ENCODE results near the gene ADAMTS8.
A peak's percentile ranks its signal among the peaks of the same experiment; 100 is the strongest.

The ADAMTS8 gene

GRCh38 chr11:130389335-130389935 lies 39.0 kb downstream of the ADAMTS8 start:
- DNase-seq = peak; percentile 27

GRCh38 chr11:130388607-130389205 lies 39.7 kb downstream of the ADAMTS8 start:
- no peak for DNase-seq

DNA sequence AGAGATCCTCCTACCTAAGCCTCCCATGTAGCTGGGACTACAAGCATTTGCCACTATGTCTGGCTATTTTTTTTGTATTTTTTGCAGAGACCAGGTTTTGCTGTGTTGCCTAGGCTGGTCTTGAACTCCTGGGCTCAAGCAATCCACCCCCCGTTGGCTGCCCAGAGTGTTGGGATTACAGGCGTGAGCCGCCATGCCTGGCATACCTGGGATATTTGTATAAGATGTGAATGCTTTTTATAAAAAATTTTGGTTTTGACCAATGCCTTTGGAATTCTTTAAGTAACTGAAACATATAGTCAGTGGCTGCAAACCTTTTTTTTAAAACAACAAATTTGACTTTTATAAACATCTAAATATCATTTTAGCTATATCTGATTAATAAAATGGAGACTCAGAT lies 42.4 kb downstream of the ADAMTS8 start:
- no peak for DNase-seq

DNA sequence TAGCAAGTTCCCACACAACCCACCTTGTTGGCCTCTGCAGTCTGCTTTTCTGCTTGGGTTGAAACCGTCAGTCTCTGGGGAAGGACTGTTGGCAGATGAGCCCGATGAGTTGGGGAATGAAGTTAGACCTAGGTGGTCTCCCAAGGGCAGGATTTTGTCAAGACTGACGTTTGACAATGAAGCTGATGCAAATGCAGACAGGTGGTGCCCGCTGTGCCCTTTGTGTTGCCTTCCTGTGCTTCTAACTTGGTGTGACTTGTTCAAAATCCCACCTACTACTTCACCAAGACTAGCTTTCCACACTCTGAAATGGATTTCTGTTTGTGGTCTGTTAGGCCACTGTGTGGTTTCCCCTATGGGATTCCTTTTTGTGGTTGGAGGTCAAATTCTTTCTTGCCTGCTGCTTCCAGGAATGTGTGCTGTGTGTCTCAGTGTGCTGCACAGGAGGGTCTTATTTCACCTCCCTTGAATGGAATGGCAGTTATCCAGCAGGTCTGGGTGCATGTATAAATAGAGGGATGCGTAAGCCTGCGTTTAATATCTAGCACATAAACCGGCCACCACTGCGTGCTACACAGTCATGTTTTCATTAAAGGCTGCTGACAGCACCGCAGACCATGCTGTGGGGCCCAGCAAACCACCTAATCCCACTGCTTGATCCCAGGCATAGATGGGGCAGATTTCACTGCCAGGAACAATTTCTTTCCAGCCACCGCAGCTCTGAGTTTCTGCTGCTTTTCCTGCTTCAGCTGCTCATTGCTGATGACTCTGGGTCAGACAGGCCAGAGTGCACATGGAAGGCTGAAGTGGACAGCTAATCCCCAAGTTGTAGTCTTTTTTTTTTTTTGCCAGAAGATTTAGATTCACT lies 44.8 kb downstream of the ADAMTS8 start:
- DNase-seq = no peak

DNA sequence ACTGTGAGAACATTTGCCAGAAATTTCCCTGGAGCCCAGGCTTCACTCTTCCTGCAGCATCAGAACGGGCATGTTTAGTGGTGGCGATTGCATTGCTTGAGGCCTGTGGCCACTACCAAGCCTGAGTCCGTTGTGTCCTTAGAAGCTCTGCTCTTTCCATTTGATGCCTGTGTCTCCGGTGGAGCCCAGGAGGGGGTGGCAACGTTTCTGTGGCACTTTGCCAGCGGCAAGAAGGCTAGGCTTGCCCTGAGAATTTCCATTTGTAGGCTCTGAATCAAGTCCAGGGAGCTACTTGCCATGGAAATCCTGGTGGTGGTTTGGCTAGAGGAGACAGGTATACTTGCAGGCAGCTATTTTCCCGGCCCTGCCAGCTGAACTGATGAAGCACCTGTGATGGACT lies 47.1 kb downstream of the ADAMTS8 start:
- DNase-seq = no peak

GRCh38 chr11:130380778-130381177 lies 47.6 kb downstream of the ADAMTS8 start:
- DNase-seq = no peak

- DNase-seq = no peak
These were observed 49.1 kb downstream of the ADAMTS8 start for GRCh38 chr11:130379276-130379675.

- no peak for DNase-seq
These were observed 57.4 kb downstream of the ADAMTS8 start for GRCh38 chr11:130370845-130371590.

GRCh38 chr11:130369713-130370112 lies 58.7 kb downstream of the ADAMTS8 start:
- DNase-seq = no peak

DNA sequence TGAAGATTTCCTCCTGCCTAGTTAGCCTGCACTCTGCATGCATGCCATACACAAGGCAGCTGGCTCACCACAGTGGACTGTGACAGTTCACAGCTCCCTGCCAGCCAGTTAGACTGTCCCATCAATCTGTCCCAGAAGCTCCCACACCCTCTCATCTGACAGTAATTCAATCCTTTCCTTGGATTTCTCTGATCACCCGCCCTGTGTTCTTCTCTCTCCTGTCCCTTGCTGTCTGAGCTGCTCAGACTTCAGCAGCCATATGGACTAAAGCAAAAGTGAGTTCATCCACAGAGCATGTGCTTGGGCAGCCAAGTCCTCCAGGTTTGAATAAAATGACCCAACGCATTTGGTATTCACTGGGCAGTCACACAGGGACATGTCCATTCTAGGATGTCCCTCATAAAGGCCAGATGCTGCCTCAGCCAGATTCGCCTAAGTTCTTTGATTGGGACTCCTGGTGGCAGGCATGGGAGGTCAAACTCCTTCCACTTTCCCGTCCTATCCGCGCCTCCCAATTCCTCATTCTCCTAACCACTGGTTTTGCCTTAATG lies 59.2 kb downstream of the ADAMTS8 start:
- DNase-seq = no peak

- DNase-seq = no peak
These were observed 69.0 kb downstream of the ADAMTS8 start for GRCh38 chr11:130359419-130359818.

DNA sequence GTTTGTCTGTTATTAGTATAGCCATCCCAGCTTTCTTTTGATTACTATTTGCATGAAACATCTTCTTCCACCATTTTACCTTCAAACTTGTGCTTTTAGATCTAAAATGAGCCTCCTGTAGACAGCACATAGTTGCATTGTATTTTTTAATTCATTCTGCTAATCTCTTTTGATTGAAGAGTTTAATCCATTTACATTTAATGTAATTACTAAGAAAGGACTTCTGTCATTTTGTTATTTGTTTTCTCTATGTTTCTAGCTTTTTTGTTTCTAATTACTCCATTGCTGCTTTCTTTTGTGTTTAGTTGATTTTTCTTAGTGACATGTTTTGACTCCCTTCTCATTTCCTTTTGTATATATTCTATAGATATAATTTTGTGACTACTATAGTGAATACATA lies 70.0 kb downstream of the ADAMTS8 start:
- DNase-seq = no peak
